HG02938 (cell line): ENCODE data around the gene LRP5.
"Not testable (repeated sequence)": the region's sequence is repeated elsewhere in the genome, so short reads cannot be mapped to it uniquely, and the experiment has no call there.

ENCODE experiments used
- ATAC-seq: cut with Tn5 transposase; IDR thresholded peaks from one replicate; pipeline ENCODE4 v1.9.1; 2021; ENCODE audit warnings: mild to moderate bottlenecking, moderate library complexity; ENCODE audit not compliant: unreplicated experiment

Gene LRP5

GRCh38 chr11:68414496-68415221 is 102.3 kb downstream of the LRP5 start:
- ATAC-seq: no peak

- ATAC-seq: no peak
Observed at GRCh38 chr11:68416070-68416578, 103.7 kb downstream of the LRP5 start.

GRCh38 chr11:68418648-68419047 is 106.3 kb downstream of the LRP5 start:
- ATAC-seq: no peak

GRCh38 chr11:68420171-68420570 is 107.8 kb downstream of the LRP5 start:
- no peak for ATAC-seq

GRCh38 chr11:68423481-68423880 is 111.1 kb downstream of the LRP5 start:
- no peak for ATAC-seq

- no peak for ATAC-seq
Observed at GRCh38 chr11:68424101-68424632, 111.8 kb downstream of the LRP5 start.

GRCh38 chr11:68424981-68425865 is 112.8 kb downstream of the LRP5 start:
- ATAC-seq: no peak

- ATAC-seq: no peak
Observed at GRCh38 chr11:68425866-68426380, 113.5 kb downstream of the LRP5 start.

GRCh38 chr11:68429661-68430060 is 117.3 kb downstream of the LRP5 start:
- ATAC-seq: no peak

- ATAC-seq: no peak
Observed at GRCh38 chr11:68430384-68430783, 118.0 kb downstream of the LRP5 start.

- ATAC-seq: no peak
Observed at GRCh38 chr11:68430801-68431200, 118.4 kb downstream of the LRP5 start.

GRCh38 chr11:68431984-68432645 is 119.7 kb downstream of the LRP5 start:
- no peak for ATAC-seq

GRCh38 chr11:68432874-68433273 is 120.5 kb downstream of the LRP5 start:
- no peak for ATAC-seq

GRCh38 chr11:68433541-68433940 is 121.2 kb downstream of the LRP5 start:
- ATAC-seq: no peak

GRCh38 chr11:68434159-68434558 is 121.8 kb downstream of the LRP5 start:
- ATAC-seq: not testable (repeated sequence)

- ATAC-seq: no peak
Observed at GRCh38 chr11:68436162-68436888, 123.9 kb downstream of the LRP5 start.

- no peak for ATAC-seq
Observed at GRCh38 chr11:68436985-68437926, 124.9 kb downstream of the LRP5 start.

GRCh38 chr11:68437927-68438657 is 125.7 kb downstream of the LRP5 start:
- no peak for ATAC-seq
